MV-4-11 (cell line): Measurements from ENCODE around the gene RUVBL2.
A peak's percentile ranks its signal among the peaks of the same experiment; 100 is the strongest.
"Not testable (repeated sequence)": the region's sequence is repeated elsewhere in the genome, so short reads cannot be mapped to it uniquely, and the experiment has no call there.

Experiments
- DNase-seq: peaks from one replicate; lab custom pipeline; 2025; lab: John Stamatoyannopoulos, UW

RUVBL2 gene

GRCh38 chr19:49018388-49019241, 24.9 kb downstream of the RUVBL2 start:
- peak; percentile 23 for DNase-seq

DNA sequence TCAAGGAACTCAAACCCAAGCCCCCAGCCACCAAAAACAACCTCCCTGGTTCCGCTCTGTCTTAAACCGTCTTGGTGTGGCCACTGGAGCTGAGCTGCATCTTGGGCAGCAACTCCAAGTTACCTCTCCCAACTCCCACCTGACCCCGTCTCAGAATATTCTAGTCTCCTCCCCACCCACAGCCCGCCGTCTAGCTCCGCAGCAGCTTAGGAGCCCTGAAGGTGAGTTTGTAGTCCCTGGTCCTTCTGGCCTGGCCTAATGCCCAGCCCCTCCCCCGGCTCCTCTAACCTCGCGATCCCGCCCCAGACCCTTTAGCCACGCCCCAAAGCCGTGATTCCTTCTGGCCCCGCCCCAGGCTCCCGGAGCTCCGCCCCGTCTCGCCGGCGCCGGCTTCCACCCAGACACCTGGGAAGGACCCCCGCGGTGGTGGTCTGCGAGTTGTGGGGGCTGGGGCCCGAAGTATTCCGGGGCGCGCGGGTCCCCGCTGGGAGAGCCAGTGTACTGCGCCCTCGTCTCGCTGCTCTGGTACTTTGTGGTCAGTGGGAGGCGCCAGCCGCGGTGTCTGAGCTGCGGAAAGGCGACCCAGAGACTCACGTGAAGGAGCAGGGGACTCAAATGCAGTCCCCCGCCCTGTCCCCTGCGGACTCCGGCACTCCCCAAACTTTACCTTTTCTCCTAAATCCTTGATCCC, 25.7 kb downstream of the RUVBL2 start:
- peak; percentile 23 for DNase-seq

GRCh38 chr19:49020342-49020741, 26.7 kb downstream of the RUVBL2 start:
- no peak for DNase-seq

DNA sequence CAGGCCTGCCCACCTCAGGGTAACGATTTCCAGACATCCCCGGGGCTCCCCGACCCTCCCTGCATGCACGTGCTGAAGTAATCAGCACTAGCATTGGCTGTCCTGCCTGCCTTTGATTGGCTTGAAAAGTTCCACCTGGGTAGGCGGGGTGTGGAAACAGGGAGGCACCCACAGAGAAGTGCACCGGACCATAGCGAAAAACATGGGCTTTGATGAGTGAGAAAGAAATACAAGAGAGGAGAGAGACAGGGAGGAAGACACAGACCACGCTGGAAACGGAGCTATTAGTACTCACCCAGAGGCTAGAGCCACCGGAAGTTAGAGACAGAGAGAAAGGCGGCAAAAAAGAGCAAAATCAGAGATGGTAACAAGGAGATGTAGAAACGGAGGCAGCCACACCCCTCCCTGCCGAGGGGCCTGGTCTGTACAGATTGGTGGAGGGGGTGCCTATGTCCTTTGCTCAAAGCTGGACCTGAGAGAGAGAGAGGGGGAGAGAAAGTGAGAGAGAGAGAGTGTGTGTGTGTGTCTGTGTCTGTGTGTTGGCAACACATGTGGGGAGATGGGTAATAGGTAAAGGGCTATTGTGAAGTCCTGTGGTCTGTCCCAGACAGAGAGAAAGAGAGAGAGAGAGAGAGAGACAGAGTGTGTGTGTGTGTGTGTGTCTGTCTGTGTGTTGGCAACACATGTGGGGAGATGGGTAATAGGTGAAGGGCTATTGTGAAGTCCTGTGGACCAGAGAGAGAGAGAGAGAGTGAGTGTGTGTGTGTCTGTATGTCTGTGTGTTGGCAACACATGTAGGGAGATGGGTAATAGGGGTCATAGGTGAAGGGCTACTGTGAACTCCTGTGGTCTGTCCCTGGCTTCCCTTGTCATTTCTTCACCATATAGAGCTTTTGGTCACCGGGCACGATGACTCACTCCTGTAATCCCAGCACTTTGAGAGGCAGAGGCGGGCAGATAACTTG, 27.5 kb downstream of the RUVBL2 start:
- peak; percentile 88 for DNase-seq

DNA sequence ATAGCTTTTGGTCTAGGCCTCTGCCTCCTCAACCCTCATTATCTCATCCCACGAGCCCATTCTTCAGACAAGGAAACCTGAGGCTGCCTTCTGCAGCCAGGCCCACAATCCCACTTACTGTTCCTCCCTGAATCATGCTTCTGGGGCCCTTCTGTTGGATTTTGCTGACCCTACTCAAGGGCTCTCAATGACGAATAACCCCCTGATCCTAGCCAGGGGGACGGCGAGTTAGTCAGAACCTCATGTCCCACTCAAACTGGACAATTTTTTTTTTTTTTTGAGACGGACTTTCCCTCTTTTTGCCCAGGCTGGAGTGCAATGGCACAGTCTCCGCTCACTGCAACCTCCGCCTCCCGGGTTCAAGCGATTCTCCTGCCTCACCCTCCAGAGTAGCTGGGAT, 28.4 kb downstream of the RUVBL2 start:
- DNase-seq = no peak

DNA sequence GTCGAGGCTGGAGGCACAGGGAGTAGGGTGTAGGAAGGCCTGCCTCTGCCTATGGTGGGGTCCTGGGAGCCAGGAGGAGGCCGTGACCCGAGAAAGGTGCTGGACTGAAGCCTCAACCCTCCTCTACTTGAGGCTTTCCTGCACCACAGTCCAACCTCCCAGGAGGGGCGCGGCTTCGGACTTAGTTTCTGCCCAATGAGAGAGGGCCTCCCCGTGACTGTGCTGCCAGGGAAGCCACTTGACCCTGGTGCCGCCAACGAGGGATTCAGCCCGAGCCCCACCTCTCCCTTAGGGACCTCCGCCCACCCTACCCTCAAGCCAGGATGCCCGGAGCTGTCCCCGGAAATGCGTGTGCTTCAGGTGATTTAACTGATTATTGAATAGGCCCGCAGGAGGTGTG, 30.5 kb downstream of the RUVBL2 start, which contains the start of gene CGB3:
Gene CGB3, minus strand, starts transcription at position 101 of the 400 bp plus-strand sequence. CDS start 362 bp downstream, outside the sequence.
- not testable (repeated sequence) for DNase-seq

DNA sequence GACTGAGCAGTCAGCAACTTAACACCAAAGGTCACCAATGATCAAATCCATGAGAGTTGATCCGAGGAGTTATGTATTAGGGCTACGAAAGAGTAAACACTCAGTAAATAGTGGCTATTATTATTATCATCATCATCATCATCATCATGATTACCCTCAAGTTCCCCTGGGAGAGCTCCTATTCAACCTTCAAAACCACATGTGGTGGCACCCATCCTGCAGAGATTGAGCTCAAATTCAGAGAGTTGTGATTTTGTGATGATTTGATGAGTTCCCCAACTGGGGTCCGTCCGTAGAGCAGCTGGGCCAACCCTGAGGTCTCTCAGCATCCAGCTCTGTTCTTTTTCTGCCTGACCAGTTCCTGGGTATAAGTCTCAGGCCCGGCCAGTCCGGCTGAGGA, 31.4 kb downstream of the RUVBL2 start:
- DNase-seq = not testable (repeated sequence)

DNA sequence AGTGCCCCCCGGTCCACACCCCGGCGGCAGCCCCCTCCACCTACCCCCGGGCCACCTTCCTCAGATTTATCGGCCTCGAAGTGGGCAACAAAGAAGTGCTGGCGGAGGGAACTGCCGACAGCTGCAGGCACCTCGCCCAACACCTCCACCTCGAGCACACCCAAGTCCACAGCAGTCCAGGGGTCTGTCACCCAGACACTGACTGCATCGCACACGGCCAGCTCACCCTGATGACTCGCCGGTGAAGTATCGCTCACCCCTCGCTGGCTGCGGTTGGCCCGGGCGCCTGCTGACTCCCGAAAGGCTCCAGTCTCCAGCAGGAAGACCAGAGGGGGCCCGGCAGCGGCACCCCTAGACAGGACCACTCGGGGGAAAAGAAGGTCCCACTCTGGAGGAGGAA, 31.9 kb downstream of the RUVBL2 start:
- not testable (repeated sequence) for DNase-seq

GRCh38 chr19:49028686-49029085, 35.0 kb downstream of the RUVBL2 start:
- not testable (repeated sequence) for DNase-seq

DNA sequence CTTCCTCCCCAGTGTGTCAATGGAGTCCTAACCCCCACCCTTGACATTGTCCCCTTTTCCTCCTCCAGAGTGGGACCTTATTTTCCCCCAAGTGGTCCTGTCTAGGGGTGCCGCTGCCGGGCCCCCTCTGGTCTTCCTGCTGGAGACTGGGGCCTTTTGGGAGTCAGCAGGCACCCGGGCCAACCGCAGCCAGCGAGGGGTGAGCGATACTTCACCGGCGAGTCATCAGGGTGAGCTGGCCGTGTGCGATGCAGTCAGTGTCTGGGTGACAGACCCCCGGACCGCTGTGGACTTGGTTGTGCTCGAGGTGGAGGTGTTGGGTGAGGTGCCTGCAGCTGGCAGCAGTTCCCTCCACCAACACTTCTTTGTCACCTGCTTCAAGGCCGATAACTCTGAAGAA, 36.1 kb downstream of the RUVBL2 start:
- DNase-seq = not testable (repeated sequence)

- DNase-seq = not testable (repeated sequence)
These were observed 36.6 kb downstream of the RUVBL2 start for GRCh38 chr19:49030323-49030722.

- DNase-seq = peak; percentile 26
These were observed 38.1 kb downstream of the RUVBL2 start, which contains the start of gene CGB2 for GRCh38 chr19:49031642-49032301. Gene CGB2 (plus strand): TSS chr19:49031890. CDS start chr19:49032096, 206 bp downstream.

DNA sequence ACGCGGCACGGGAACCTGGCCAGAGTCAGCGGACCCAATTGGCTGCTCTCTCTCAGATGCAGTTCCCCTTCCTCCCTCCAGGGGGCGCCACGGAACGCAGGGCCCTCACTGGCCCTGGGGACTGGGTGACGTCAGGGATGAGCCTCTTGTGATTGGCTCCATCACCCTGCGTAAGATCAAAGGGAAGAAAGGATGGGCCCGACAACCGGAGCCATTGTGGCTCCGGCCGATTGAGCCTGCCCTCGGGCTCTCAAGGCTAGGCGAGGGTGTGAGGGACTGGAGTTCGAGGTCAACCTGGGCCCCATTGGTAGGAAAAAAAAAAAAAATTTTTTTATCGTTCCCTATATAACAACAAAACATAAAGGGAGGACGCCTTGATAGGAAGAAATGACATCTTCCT, 43.1 kb downstream of the RUVBL2 start, which contains the start of gene CGB1:
Gene CGB1, minus strand, starts transcription at position 81 of the 400 bp plus-strand sequence. CDS start 184 bp downstream, outside the sequence.
- peak; percentile 41 for DNase-seq

GRCh38 chr19:49038111-49038510, 44.4 kb downstream of the RUVBL2 start:
- DNase-seq = not testable (repeated sequence)

GRCh38 chr19:49038557-49039276, 45.0 kb downstream of the RUVBL2 start:
- DNase-seq = not testable (repeated sequence)

- not testable (repeated sequence) for DNase-seq
These were observed 46.0 kb downstream of the RUVBL2 start for GRCh38 chr19:49039736-49040135.

GRCh38 chr19:49042177-49042576, 48.5 kb downstream of the RUVBL2 start:
- DNase-seq = no peak

- DNase-seq = not testable (repeated sequence)
These were observed 49.0 kb downstream of the RUVBL2 start for GRCh38 chr19:49042666-49043065.

- not testable (repeated sequence) for DNase-seq
These were observed 49.9 kb downstream of the RUVBL2 start, which contains the start of gene CGB5 for GRCh38 chr19:49043548-49043947. Gene CGB5 (plus strand): TSS chr19:49043848. CDS start chr19:49044210, 362 bp downstream.

GRCh38 chr19:49049011-49049410, 55.3 kb downstream of the RUVBL2 start, which contains the start of gene CGB8:
Gene CGB8 (minus strand): TSS chr19:49049111. CDS start chr19:49048739, 372 bp downstream.
- DNase-seq = not testable (repeated sequence)
